SK-N-SH (cell line): ENCODE results near the gene BLZF1. TPM values are rescaled to one million over a fixed set of nuclear protein-coding genes. Genes with fewer than 3 reads are reported as not detected.

Source experiments
- CTCF ChIA-PET: fragments of 300-600, 350-600 bp; formaldehyde crosslinking; extraction: SDS; loops from one replicate; lab custom pipeline; 2021; lab: Yijun Ruan, JAX
- POLR2A ChIA-PET: fragments of 350-600 bp; sonication (Branson Sonifier 250); formaldehyde crosslinking; extraction: SDS; loops from one replicate; lab custom pipeline; 2020; ENCODE audit warnings: antibody characterized with exemption, inconsistent platforms; lab: Yijun Ruan, JAX
- DNase-seq: peaks from one replicate; pipeline ENCODE4 v3.0.0; 2012
- H2AFZ ChIP-seq: fragments of 200-600 bp; sonication (generic); 2 replicates; pipeline ENCODE4 v1.8.1; 2016; ENCODE audit warnings: antibody characterized with exemption, mild to moderate bottlenecking, low read depth
- H3F3A ChIP-seq: fragments of 200-600 bp; sonication (generic); replicated peaks from 2 replicates; pipeline ENCODE3; 2016; ENCODE audit warnings: antibody characterized with exemption, mild to moderate bottlenecking; ENCODE audit not compliant: insufficient read depth
- H3K27ac ChIP-seq, 2 experiments: fragments of 200-500 bp in 1 of 2; fragments of 200-600 bp in 1 of 2; sonication (Bioruptor generic) in 1 of 2; sonication (generic), shearing (Covaris generic) in 1 of 2; 2 replicates each; pipeline versions ENCODE4 v1.5.1 to v1.6.1; 2014 to 2016; ENCODE audit warnings: low read depth in 2 of 2, inconsistent platforms in 1 of 2, low read length in 1 of 2, mild to moderate bottlenecking in 1 of 2, mixed read lengths in 1 of 2
- H3K27me3 ChIP-seq: fragments of 200-600 bp; sonication (generic), shearing (Covaris generic); 2 replicates; pipeline ENCODE4 v1.6.1; 2016; ENCODE audit warnings: mixed run types; ENCODE audit not compliant: insufficient read depth
- H3K36me3 ChIP-seq, 2 experiments: fragments of 200-500 bp in 1 of 2; fragments of 200-600 bp in 1 of 2; sonication (Bioruptor generic) in 1 of 2; sonication (generic) in 1 of 2; replicated peaks in 1 of 2; 2 replicates each; pipeline versions ENCODE3 to v1.5.1; 2014 to 2016; ENCODE audit warnings: low read length in 1 of 2, mild to moderate bottlenecking in 1 of 2; ENCODE audit not compliant: insufficient read depth in 2 of 2, control insufficient read depth in 1 of 2
- H3K4me1 ChIP-seq, 2 experiments: fragments of 200-500 bp in 1 of 2; fragments of 200-600 bp in 1 of 2; sonication (Bioruptor generic) in 1 of 2; sonication (generic), shearing (Covaris generic) in 1 of 2; 2 replicates each; pipeline versions ENCODE4 v1.5.1 to v1.6.1; 2014 to 2016; ENCODE audit warnings: low read depth in 1 of 2, low read length in 1 of 2, mixed run types in 1 of 2; ENCODE audit not compliant: insufficient read depth in 2 of 2, control insufficient read depth in 1 of 2
- H3K4me2 ChIP-seq: fragments of 200-600 bp; sonication (generic), shearing (Covaris generic); 2 replicates; pipeline ENCODE4 v1.6.1; 2017; ENCODE audit warnings: mixed run types
- H3K4me3 ChIP-seq, 2 experiments: fragments of 200-500 bp in 1 of 2; fragments of 200-600 bp in 1 of 2; sonication (Bioruptor generic) in 1 of 2; sonication (generic), shearing (Covaris generic) in 1 of 2; 2 replicates each; pipeline versions ENCODE4 v1.5.1 to v1.8.1; 2014 to 2016; ENCODE audit warnings: low read depth in 2 of 2, inconsistent platforms in 1 of 2, low read length in 1 of 2, mild to moderate bottlenecking in 1 of 2, mixed read lengths in 1 of 2, moderate library complexity in 1 of 2
- H3K79me2 ChIP-seq: fragments of 200-600 bp; sonication (generic); 2 replicates; pipeline ENCODE4 v1.8.1; 2017; ENCODE audit warnings: mild to moderate bottlenecking; ENCODE audit not compliant: insufficient read depth
- H3K9ac ChIP-seq: fragments of 200-600 bp; sonication (generic); 2 replicates; pipeline ENCODE4 v1.6.1; 2017; ENCODE audit warnings: mixed run types
- H3K9me2 ChIP-seq: fragments of 200-600 bp; sonication (generic); 2 replicates; pipeline ENCODE4 v1.6.1; 2017; ENCODE audit warnings: mixed run types
- H3K9me3 ChIP-seq: fragments of 200-600 bp; sonication (generic); 2 replicates; pipeline ENCODE4 v1.6.1; 2017; ENCODE audit warnings: mixed run types, mild to moderate bottlenecking, moderate library complexity
- H4K20me1 ChIP-seq: fragments of 200-600 bp; sonication (generic); 2 replicates; pipeline ENCODE4 v1.6.1; 2017; ENCODE audit warnings: mild to moderate bottlenecking, mixed run types; ENCODE audit not compliant: insufficient read depth
- ELF1 ChIP-seq: IDR thresholded peaks from 2 replicates; pipeline ENCODE4 v1.4.0; 2012
- FOXJ3 ChIP-seq: sonication (generic); formaldehyde crosslinking; IDR thresholded peaks from 2 replicates; pipeline ENCODE4 v1.5.1; 2020; ENCODE audit warnings: mild to moderate bottlenecking, missing genetic modification reagents
- FOXM1 ChIP-seq: IDR thresholded peaks from 2 replicates; pipeline ENCODE4 v1.4.0; 2012; ENCODE audit warnings: low read depth, mild to moderate bottlenecking
- GABPA ChIP-seq: IDR thresholded peaks from 2 replicates; pipeline ENCODE4 v1.4.0; 2012; ENCODE audit warnings: low read depth, mild to moderate bottlenecking
- NFIC ChIP-seq: IDR thresholded peaks from 2 replicates; pipeline ENCODE4 v1.4.0; 2012; ENCODE audit warnings: borderline replicate concordance
- NRF1 ChIP-seq: IDR thresholded peaks from 2 replicates; pipeline ENCODE4 v1.6.1; 2012; ENCODE audit warnings: low read depth, mild to moderate bottlenecking, low read length
- POLR2AphosphoS5 ChIP-seq: IDR thresholded peaks from 2 replicates; pipeline ENCODE4 v1.6.1; 2012; ENCODE audit warnings: low read depth, low read length
- RAD21 ChIP-seq: IDR thresholded peaks from 2 replicates; pipeline ENCODE4 v1.6.1; 2012; ENCODE audit warnings: mild to moderate bottlenecking, low read length
- SIN3A ChIP-seq: IDR thresholded peaks from 2 replicates; pipeline ENCODE4 v1.6.1; 2012; ENCODE audit warnings: low read depth, mild to moderate bottlenecking, low read length, moderate library complexity, borderline replicate concordance
- SMC3 ChIP-seq: IDR thresholded peaks from 2 replicates; pipeline ENCODE4 v1.6.1; 2012; ENCODE audit warnings: low read depth, low read length, improper control_type of control experiment
- TCF12 ChIP-seq: IDR thresholded peaks from 2 replicates; pipeline ENCODE4 v1.4.0; 2012
- USF2 ChIP-seq: fragments of 150-350 bp; IDR thresholded peaks from 2 replicates; pipeline ENCODE4 v1.6.1; 2017; ENCODE audit warnings: antibody characterized with exemption, low read length, low read depth, borderline replicate concordance
- WGBS: methylation state at CpG from one replicate; pipeline ENCODE4 v1.1.6; 2017; ENCODE audit warnings: low lambda C conversion rate; 5-methylcytosine and 5-hydroxymethylcytosine counted together
- polyA plus RNA-seq, 3 experiments: library from polyadenylated mRNA; depleted of rRNA; stranded (reverse); fragments of >200 nt; gene quantifications; 2 replicates each; pipeline ENCODE4 v1.2.3, GENCODE V29; 2012
- TF ChIP-seq, protein P1 (sequence below): IDR thresholded peaks from 2 replicates; pipeline ENCODE4 v1.6.1; 2012; ENCODE audit warnings: mild to moderate bottlenecking, low read depth, low read length, moderate library complexity
- TF ChIP-seq, protein P2 (sequence below): IDR thresholded peaks from 2 replicates; pipeline ENCODE4 v1.4.0; 2012; ENCODE audit warnings: low read depth, borderline replicate concordance
- TF ChIP-seq, protein P3 (sequence below): fragments of 200-600 bp; sonication (generic); IDR thresholded peaks from 2 replicates; pipeline ENCODE4 v1.6.1; 2017; ENCODE audit warnings: antibody characterized with exemption, mild to moderate bottlenecking, moderate library complexity

Gene BLZF1
- polyA plus RNA-seq, 1 of the 3 experiments (the other 2 are of a cell fraction) = 9.5 TPM

DNA sequence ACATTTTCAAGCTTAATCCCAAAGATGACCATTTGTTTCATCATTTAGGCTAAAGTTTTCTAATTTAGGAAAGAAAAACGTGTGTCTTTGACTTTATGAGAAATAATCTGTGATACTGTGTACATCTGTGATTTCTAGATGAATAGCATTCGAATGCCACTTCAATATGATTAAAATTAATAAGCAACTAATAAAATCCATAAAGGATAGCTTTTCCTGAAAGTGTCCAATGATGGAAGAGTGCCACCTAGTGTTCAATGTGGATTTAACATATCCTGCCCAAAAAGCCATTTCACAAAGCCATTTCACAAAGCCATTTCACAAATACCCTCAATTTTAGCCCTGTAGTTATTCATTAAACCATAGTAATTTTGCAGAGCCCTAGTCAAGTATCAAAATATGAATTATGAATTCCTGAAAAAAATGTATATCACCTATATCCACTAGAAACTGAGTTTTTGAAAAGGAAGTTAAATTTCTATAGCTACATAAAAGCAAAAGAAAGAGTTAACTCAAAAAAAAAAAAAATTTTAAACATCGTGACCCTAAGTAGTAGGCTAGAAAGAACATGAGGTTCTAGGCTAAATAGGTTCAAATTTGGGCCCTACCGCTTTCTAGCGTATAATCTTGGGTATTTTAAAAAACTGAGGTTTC lies 19.5 kb upstream of the BLZF1 start:
- peaks cover 4% of the 10 kb centered on the region in 2 experiments; a peak in 1 of 4 replicates for H3K4me1 ChIP-seq
- no peaks in the 10 kb centered on the region for H4K20me1 ChIP-seq
- no peak overlapping the region for H3K9ac ChIP-seq
- DNase-seq = peak; percentile 37
- H3K9me3 ChIP-seq = 0 out of 2 replicates have a peak, but pooled peaks cover 9% of the 10 kb centered on the region
- no peak overlapping the region; a peak in 1 of 4 replicates for H3K4me3 ChIP-seq
- 48% methylated on average over 5 of the region's 5 CpGs for WGBS
- no peak for TF ChIP-seq POLR2AphosphoS5
- TF ChIP-seq FOXJ3 (CRISPR knock-in tag) = no peak
- TF ChIP-seq GABPA = no peak
- peak; percentile 82 for TF ChIP-seq SMC3
- no peak for TF ChIP-seq FOXM1
- no peak for TF ChIP-seq ELF1
- TF ChIP-seq USF2 = no peak
- TF ChIP-seq, protein P1, sequence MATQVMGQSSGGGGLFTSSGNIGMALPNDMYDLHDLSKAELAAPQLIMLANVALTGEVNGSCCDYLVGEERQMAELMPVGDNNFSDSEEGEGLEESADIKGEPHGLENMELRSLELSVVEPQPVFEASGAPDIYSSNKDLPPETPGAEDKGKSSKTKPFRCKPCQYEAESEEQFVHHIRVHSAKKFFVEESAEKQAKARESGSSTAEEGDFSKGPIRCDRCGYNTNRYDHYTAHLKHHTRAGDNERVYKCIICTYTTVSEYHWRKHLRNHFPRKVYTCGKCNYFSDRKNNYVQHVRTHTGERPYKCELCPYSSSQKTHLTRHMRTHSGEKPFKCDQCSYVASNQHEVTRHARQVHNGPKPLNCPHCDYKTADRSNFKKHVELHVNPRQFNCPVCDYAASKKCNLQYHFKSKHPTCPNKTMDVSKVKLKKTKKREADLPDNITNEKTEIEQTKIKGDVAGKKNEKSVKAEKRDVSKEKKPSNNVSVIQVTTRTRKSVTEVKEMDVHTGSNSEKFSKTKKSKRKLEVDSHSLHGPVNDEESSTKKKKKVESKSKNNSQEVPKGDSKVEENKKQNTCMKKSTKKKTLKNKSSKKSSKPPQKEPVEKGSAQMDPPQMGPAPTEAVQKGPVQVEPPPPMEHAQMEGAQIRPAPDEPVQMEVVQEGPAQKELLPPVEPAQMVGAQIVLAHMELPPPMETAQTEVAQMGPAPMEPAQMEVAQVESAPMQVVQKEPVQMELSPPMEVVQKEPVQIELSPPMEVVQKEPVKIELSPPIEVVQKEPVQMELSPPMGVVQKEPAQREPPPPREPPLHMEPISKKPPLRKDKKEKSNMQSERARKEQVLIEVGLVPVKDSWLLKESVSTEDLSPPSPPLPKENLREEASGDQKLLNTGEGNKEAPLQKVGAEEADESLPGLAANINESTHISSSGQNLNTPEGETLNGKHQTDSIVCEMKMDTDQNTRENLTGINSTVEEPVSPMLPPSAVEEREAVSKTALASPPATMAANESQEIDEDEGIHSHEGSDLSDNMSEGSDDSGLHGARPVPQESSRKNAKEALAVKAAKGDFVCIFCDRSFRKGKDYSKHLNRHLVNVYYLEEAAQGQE = no peak
- TF ChIP-seq, protein P2, sequence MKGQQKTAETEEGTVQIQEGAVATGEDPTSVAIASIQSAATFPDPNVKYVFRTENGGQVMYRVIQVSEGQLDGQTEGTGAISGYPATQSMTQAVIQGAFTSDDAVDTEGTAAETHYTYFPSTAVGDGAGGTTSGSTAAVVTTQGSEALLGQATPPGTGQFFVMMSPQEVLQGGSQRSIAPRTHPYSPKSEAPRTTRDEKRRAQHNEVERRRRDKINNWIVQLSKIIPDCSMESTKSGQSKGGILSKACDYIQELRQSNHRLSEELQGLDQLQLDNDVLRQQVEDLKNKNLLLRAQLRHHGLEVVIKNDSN = no peak
- TF ChIP-seq, protein P3, sequence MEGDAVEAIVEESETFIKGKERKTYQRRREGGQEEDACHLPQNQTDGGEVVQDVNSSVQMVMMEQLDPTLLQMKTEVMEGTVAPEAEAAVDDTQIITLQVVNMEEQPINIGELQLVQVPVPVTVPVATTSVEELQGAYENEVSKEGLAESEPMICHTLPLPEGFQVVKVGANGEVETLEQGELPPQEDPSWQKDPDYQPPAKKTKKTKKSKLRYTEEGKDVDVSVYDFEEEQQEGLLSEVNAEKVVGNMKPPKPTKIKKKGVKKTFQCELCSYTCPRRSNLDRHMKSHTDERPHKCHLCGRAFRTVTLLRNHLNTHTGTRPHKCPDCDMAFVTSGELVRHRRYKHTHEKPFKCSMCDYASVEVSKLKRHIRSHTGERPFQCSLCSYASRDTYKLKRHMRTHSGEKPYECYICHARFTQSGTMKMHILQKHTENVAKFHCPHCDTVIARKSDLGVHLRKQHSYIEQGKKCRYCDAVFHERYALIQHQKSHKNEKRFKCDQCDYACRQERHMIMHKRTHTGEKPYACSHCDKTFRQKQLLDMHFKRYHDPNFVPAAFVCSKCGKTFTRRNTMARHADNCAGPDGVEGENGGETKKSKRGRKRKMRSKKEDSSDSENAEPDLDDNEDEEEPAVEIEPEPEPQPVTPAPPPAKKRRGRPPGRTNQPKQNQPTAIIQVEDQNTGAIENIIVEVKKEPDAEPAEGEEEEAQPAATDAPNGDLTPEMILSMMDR = peak; percentile 87
- TF ChIP-seq SIN3A = no peak
- TF ChIP-seq TCF12 = no peak
- TF ChIP-seq NFIC = no peak
- peak; percentile 92 for TF ChIP-seq RAD21
- TF ChIP-seq NRF1 = no peak
- H3K36me3 ChIP-seq = peaks cover 0 to 3% of the 10 kb centered on the region in 2 experiments
- ChIA-PET POLR2A (interaction anchor here (0.6 to 0.9 kb wide), 4 partner anchors 239 to 758 kb away, joined by 3 to 4 read pairs (median 3); no protein-coding TSS in a partner anchor), CTCF (interaction anchor here (0.6 to 9.0 kb wide), 79 partner anchors 8 to 1188 kb away, joined by 3 to 189 read pairs (median 4); partner anchors contain the start of genes ATP1B1, BLZF1 and NME7)
- no peak overlapping the region for H3K27ac ChIP-seq
- H3K4me2 ChIP-seq = no peak overlapping the region
- H3F3A ChIP-seq = no peaks in the 10 kb centered on the region
- H3K9me2 ChIP-seq = no peaks in the 10 kb centered on the region
- no peaks in the 10 kb centered on the region for H3K27me3 ChIP-seq
- H2AFZ ChIP-seq = no peak overlapping the region
- peaks cover 34% of the 10 kb centered on the region; the same call in 1 of the 2 replicates for H3K79me2 ChIP-seq
